ENCODE data around the gene KIF1B. TPM values are rescaled to one million over a fixed set of nuclear protein-coding genes. Genes with fewer than 3 reads are reported as not detected.

KIF1B gene
- total RNA-seq, 1 experiment from 2014 or later: 28.1 TPM

DNA sequence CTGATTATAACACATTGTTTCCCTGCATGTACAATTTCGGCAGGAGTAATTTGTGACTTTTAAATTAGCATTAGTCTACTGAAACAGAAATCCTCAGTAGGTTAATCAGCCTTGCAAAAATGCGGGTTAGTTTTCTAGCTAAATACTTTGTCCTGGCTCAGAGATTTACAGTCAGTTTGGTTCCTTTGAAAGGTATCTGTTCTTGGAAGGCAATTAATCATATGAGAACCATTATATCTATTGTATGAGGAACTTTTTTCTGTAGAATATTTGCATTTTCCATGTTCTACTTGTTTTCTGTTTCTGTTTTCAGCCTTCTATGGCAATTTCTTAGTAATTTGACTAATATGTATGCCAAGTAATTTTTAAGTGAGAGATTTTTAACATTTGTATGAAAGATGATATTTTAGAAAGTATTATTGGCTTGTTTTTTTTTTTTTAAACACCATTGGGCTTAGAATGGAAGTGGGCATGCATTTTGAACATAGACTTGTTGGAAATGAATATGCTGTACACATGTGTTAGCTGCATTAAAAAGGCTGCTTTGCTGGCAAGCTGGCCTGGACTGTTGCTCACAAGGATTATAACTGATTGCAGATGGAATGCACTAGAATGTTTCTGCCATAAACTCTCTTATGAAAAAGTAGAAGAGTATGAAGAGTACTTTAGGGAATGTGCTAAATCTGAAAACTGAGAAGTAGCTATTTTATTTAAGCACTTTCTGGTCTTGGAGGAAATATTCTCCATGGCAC, 26.2 kb downstream of the KIF1B start:
- no peak for TF ChIP-seq SRF (IDR thresholded peaks at IDR 0.05; ENCODE audit: low read depth)
- Histone ChIP-seq H3K27me3 (ENCODE audit: insufficient read depth, low read length) (no peaks in the 10 kb centered on the region), H4K20me1 (ENCODE audit: insufficient read depth) (no peaks in the 10 kb centered on the region), H3K27ac (ENCODE audit: low read depth, low read length) (no peak overlapping the region), H3K9me3 (ENCODE audit: control insufficient read depth in 1 of 2, insufficient read depth in 1 of 2, low read depth in 1 of 2, low read length in 2 of 2) (no peaks in the 10 kb centered on the region), H3K79me2 (ENCODE audit: insufficient read depth, low read length) (peaks cover 32% of the 10 kb centered on the region), H3K36me3 (ENCODE audit: control insufficient read depth in 1 of 2, insufficient read depth in 2 of 2, low read length in 2 of 2) (no peaks in the 10 kb centered on the region), H3K9ac (ENCODE audit: low read length) (no peak overlapping the region), H3K4me3 (replicated peaks in 1 of 2; ENCODE audit: low read depth in 1 of 2, low read length in 2 of 2) (no peak overlapping the region), H3K4me2 (ENCODE audit: low read length) (no peak overlapping the region), H3K4me1 (ENCODE audit: control insufficient read depth in 1 of 2, insufficient read depth in 2 of 2, low read length in 2 of 2) (peaks cover 0 to under 1% of the 10 kb centered on the region in 2 experiments; a peak in 2 of 4 replicates), H3K9me2 (ENCODE audit: insufficient read depth) (no peaks in the 10 kb centered on the region), H2AFZ (ENCODE audit: low read depth, low read length, poor library complexity, severe bottlenecking) (no peak overlapping the region)
- BruUV-seq (replicated peaks): no TSS peak
- no peak for DNase-seq (ENCODE audit: low read depth, low spot score)
- ChIA-PET RAD21 (ENCODE audit: low non-redundant PET in 1 of 2, low total read pairs in 2 of 2, uncharacterized antibody in 2 of 2, unreplicated experiment in 2 of 2) (no interaction called here), POLR2A (interaction anchor here (1.7 kb wide), 1 partner anchor 15 kb away, joined by 4 read pairs; no protein-coding TSS in a partner anchor), CTCF (interaction anchor here (0.7 kb wide), 1 partner anchor 546 kb away, joined by 3 read pairs; no protein-coding TSS in a partner anchor)
- no peak for ATAC-seq
- intact Hi-C loops (cut with micrococcal nuclease): no loop called here

DNA sequence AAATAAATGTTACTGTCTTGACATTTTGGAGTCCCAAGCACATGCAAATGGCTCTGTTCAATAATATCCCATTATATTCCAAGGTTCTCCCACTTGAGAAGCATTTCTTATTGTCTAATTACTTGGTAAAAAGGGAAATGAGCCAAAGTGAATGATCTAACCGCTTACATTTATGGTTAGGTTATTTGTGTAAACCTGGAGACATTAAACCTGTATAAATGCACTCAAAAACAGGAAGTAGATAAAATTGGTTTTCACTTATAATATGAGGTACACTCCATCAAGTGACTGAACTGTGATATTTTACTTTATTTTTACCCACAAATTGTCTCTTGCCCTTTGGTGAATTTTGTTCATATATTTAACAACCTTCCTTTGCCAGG, 26.8 kb downstream of the KIF1B start:
- ATAC-seq (no peak), DNase-seq (ENCODE audit: low read depth, low spot score) (no peak)
- no peak overlapping the region for H3K4me2 ChIP-seq (ENCODE audit: low read length)
- POLR2A ChIA-PET: no interaction called here
- H3K27ac ChIP-seq (ENCODE audit: low read depth, low read length): no peak overlapping the region
- no peak overlapping the region for H3K9ac ChIP-seq (ENCODE audit: low read length)
- no peak for TF ChIP-seq CBX3 (IDR thresholded peaks at IDR 0.05; ENCODE audit: low read depth)
- TF ChIP-seq YY1 (IDR thresholded peaks at IDR 0.05; ENCODE audit: extremely low read depth, insufficient replicate concordance, low read depth, low read length): no peak
- TF ChIP-seq, protein P1, sequence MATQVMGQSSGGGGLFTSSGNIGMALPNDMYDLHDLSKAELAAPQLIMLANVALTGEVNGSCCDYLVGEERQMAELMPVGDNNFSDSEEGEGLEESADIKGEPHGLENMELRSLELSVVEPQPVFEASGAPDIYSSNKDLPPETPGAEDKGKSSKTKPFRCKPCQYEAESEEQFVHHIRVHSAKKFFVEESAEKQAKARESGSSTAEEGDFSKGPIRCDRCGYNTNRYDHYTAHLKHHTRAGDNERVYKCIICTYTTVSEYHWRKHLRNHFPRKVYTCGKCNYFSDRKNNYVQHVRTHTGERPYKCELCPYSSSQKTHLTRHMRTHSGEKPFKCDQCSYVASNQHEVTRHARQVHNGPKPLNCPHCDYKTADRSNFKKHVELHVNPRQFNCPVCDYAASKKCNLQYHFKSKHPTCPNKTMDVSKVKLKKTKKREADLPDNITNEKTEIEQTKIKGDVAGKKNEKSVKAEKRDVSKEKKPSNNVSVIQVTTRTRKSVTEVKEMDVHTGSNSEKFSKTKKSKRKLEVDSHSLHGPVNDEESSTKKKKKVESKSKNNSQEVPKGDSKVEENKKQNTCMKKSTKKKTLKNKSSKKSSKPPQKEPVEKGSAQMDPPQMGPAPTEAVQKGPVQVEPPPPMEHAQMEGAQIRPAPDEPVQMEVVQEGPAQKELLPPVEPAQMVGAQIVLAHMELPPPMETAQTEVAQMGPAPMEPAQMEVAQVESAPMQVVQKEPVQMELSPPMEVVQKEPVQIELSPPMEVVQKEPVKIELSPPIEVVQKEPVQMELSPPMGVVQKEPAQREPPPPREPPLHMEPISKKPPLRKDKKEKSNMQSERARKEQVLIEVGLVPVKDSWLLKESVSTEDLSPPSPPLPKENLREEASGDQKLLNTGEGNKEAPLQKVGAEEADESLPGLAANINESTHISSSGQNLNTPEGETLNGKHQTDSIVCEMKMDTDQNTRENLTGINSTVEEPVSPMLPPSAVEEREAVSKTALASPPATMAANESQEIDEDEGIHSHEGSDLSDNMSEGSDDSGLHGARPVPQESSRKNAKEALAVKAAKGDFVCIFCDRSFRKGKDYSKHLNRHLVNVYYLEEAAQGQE (IDR thresholded peaks at IDR 0.05; ENCODE audit: low read depth): no peak
- TF ChIP-seq POLR2AphosphoS5 (IDR thresholded peaks at IDR 0.05; ENCODE audit: low read depth, low read length): no peak
- TF ChIP-seq SRF (IDR thresholded peaks at IDR 0.05; ENCODE audit: low read depth): no peak
- TF ChIP-seq, protein P2, sequence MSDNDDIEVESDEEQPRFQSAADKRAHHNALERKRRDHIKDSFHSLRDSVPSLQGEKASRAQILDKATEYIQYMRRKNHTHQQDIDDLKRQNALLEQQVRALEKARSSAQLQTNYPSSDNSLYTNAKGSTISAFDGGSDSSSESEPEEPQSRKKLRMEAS (IDR thresholded peaks at IDR 0.05): no peak
- TF ChIP-seq EZH2 (IDR thresholded peaks at IDR 0.05): no peak
- TF ChIP-seq TCF7L2 (IDR thresholded peaks at IDR 0.05; ENCODE audit: borderline replicate concordance, extremely low read depth, insufficient read depth, insufficient read length): no peak
- no peak for TF ChIP-seq EGR1 (IDR thresholded peaks at IDR 0.05; ENCODE audit: low read depth)
- no peak for TF ChIP-seq ZNF274 (IDR thresholded peaks at IDR 0.05; ENCODE audit: low read depth, low read length)
- TF ChIP-seq SIN3A (IDR thresholded peaks at IDR 0.05; ENCODE audit: low read depth): no peak
- TF ChIP-seq, protein P3, sequence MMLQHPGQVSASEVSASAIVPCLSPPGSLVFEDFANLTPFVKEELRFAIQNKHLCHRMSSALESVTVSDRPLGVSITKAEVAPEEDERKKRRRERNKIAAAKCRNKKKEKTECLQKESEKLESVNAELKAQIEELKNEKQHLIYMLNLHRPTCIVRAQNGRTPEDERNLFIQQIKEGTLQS (IDR thresholded peaks at IDR 0.05): no peak
- H3K4me3 ChIP-seq (replicated peaks in 1 of 2; ENCODE audit: low read depth in 1 of 2, low read length in 2 of 2): no peak overlapping the region
- intact Hi-C loops (cut with micrococcal nuclease): no loop called here
- BruUV-seq (replicated peaks): TSS peak; percentile 25
- RAD21 ChIA-PET (ENCODE audit: low non-redundant PET in 1 of 2, low total read pairs in 2 of 2, uncharacterized antibody in 2 of 2, unreplicated experiment in 2 of 2): no interaction called here
- CTCF ChIA-PET: no interaction called here
- no peaks in the 10 kb centered on the region for H3K27me3 ChIP-seq (ENCODE audit: insufficient read depth, low read length)
- no peaks in the 10 kb centered on the region for H3K9me3 ChIP-seq (ENCODE audit: control insufficient read depth in 1 of 2, insufficient read depth in 1 of 2, low read depth in 1 of 2, low read length in 2 of 2)
- no peaks in the 10 kb centered on the region for H3K36me3 ChIP-seq (ENCODE audit: control insufficient read depth in 1 of 2, insufficient read depth in 2 of 2, low read length in 2 of 2)
- no peaks in the 10 kb centered on the region for H3K4me1 ChIP-seq (ENCODE audit: control insufficient read depth in 1 of 2, insufficient read depth in 2 of 2, low read length in 2 of 2)
- peaks cover 32% of the 10 kb centered on the region for H3K79me2 ChIP-seq (ENCODE audit: insufficient read depth, low read length)
- H2AFZ ChIP-seq (ENCODE audit: low read depth, low read length, poor library complexity, severe bottlenecking): no peak overlapping the region
- no peaks in the 10 kb centered on the region for H4K20me1 ChIP-seq (ENCODE audit: insufficient read depth)
- no peaks in the 10 kb centered on the region for H3K9me2 ChIP-seq (ENCODE audit: insufficient read depth)

Measured in HCT116 (cell line).